ENCODE results near the gene MRPL12. TPM values are rescaled to one million over a fixed set of nuclear protein-coding genes. Genes with fewer than 3 reads are reported as not detected.
A peak's percentile ranks its signal among the peaks of the same experiment; 100 is the strongest.

Gene MRPL12
- total and polyA plus RNA-seq, 2 donors from 2014 or later = 52.4 to 251 TPM

GRCh38 chr17:81706757-81707624 is 3.8 kb downstream of the MRPL12 start:
- no peak overlapping the region for H3K4me3 ChIP-seq (ENCODE audit: low read length in 3 of 3)
- H3K27ac ChIP-seq (ENCODE audit: low read depth in 2 of 2, low read length in 2 of 2) = no peak overlapping the region
- intact Hi-C loops (cut with DNase I) = no loop called here
- DNase-seq (peak in 1 of 5 donors; percentile 78), FAIRE-seq (no peak)
- H3K36me3 ChIP-seq (ENCODE audit: control insufficient read depth in 2 of 3, insufficient read depth in 3 of 3, low read length in 3 of 3) = peaks cover 0 to 5% (median 0%) of the 10 kb centered on the region in 3 donors
- no peaks in the 10 kb centered on the region for H3K9me3 ChIP-seq (ENCODE audit: control insufficient read depth in 2 of 3, insufficient read depth in 1 of 3, low read length in 3 of 3)
- H3K9ac ChIP-seq (ENCODE audit: low read length in 3 of 3) = no peak overlapping the region
- peaks cover 0 to 29% (median 7%) of the 10 kb centered on the region in 3 donors for H3K4me1 ChIP-seq (ENCODE audit: control insufficient read depth in 2 of 3, insufficient read depth in 2 of 3, low read depth in 1 of 3, low read length in 3 of 3)
- peaks cover 4% of the 10 kb centered on the region for H3K27me3 ChIP-seq (ENCODE audit: control insufficient read depth, insufficient read depth, low read length)
- TF ChIP-seq, protein P1, sequence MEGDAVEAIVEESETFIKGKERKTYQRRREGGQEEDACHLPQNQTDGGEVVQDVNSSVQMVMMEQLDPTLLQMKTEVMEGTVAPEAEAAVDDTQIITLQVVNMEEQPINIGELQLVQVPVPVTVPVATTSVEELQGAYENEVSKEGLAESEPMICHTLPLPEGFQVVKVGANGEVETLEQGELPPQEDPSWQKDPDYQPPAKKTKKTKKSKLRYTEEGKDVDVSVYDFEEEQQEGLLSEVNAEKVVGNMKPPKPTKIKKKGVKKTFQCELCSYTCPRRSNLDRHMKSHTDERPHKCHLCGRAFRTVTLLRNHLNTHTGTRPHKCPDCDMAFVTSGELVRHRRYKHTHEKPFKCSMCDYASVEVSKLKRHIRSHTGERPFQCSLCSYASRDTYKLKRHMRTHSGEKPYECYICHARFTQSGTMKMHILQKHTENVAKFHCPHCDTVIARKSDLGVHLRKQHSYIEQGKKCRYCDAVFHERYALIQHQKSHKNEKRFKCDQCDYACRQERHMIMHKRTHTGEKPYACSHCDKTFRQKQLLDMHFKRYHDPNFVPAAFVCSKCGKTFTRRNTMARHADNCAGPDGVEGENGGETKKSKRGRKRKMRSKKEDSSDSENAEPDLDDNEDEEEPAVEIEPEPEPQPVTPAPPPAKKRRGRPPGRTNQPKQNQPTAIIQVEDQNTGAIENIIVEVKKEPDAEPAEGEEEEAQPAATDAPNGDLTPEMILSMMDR (IDR thresholded peaks at IDR 0.05; ENCODE audit: borderline replicate concordance, extremely low read depth, insufficient read depth) = no peak

DNA sequence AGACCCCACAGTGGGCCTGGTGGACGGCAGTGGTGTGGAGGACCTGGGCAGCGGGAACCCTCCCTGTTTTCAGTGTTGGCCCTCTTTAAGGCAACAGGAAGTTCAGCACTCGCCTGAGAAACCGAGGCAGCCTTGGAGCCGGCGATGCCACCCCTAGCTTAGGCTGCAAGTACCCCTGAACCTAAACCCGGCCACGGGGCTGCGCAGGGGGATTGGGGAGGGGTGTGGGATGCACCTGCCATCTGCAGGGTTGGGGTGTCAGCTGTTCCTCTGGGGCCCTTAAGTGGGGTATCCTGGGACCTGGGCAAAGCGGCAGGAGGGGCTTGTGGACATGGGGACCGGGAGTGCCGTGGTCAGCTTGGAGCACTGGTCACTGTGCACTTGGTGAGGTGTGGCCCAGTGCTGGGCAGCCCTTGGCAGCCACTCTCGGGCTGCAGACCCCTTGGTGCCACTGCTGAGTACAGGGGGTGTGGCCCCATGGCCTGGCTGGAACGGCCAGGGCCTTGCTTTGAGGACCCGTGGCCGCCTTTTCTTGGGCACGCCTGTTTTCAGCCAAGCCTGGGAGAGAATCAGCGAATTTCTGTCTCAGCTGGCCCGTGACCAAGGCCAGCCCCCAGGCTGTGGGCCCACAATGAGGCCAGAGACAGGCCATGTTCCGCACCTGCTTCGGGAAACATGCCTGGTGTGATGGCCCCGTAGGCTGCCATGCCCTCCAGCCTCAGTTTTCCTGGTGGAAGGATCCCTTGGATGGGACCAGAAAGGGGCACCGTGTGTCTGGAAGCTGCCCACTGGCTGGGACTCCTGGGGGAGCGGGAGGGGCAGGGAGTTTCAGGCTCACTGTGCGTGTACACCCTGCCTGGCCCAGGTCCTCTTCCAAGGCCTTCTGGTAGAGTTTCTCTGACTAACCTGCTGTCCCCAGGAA is 4.8 kb downstream of the MRPL12 start:
- no peaks in the 10 kb centered on the region for H3K9me3 ChIP-seq (ENCODE audit: control insufficient read depth in 2 of 3, insufficient read depth in 1 of 3, low read length in 3 of 3)
- H3K4me3 ChIP-seq (ENCODE audit: low read length in 3 of 3) = no peak overlapping the region
- peak in 1 of 5 donors; percentile 71 for DNase-seq
- peaks cover 0 to 5% (median 0%) of the 10 kb centered on the region in 3 donors for H3K36me3 ChIP-seq (ENCODE audit: control insufficient read depth in 2 of 3, insufficient read depth in 3 of 3, low read length in 3 of 3)
- intact Hi-C loops (cut with DNase I) = no loop called here
- H3K27me3 ChIP-seq (ENCODE audit: control insufficient read depth, insufficient read depth, low read length) = peaks cover 4% of the 10 kb centered on the region
- FAIRE-seq = no peak
- peaks cover 0 to 27% (median 7%) of the 10 kb centered on the region in 3 donors for H3K4me1 ChIP-seq (ENCODE audit: control insufficient read depth in 2 of 3, insufficient read depth in 2 of 3, low read depth in 1 of 3, low read length in 3 of 3)
- H3K9ac ChIP-seq (ENCODE audit: low read length in 3 of 3) = no peak overlapping the region
- TF ChIP-seq, protein P1 (IDR thresholded peaks at IDR 0.05; ENCODE audit: borderline replicate concordance, extremely low read depth, insufficient read depth) = no peak
- no peak overlapping the region for H3K27ac ChIP-seq (ENCODE audit: low read depth in 2 of 2, low read length in 2 of 2)

GRCh38 chr17:81708739-81709185 is 5.6 kb downstream of the MRPL12 start:
- Histone ChIP-seq H3K27ac (ENCODE audit: low read depth in 2 of 2, low read length in 2 of 2) (no peak overlapping the region), H3K36me3 (ENCODE audit: control insufficient read depth in 2 of 3, insufficient read depth in 3 of 3, low read length in 3 of 3) (peaks cover 0 to 5% (median 0%) of the 10 kb centered on the region in 3 donors), H3K9me3 (ENCODE audit: control insufficient read depth in 2 of 3, insufficient read depth in 1 of 3, low read length in 3 of 3) (no peaks in the 10 kb centered on the region), H3K27me3 (ENCODE audit: control insufficient read depth, insufficient read depth, low read length) (peaks cover 4% of the 10 kb centered on the region), H3K4me1 (ENCODE audit: control insufficient read depth in 2 of 3, insufficient read depth in 2 of 3, low read depth in 1 of 3, low read length in 3 of 3) (peaks cover 0 to 34% (median 7%) of the 10 kb centered on the region in 3 donors), H3K9ac (ENCODE audit: low read length in 3 of 3) (no peak overlapping the region), H3K4me3 (ENCODE audit: low read length in 3 of 3) (no peak overlapping the region)
- intact Hi-C loops (cut with DNase I) = no loop called here
- TF ChIP-seq, protein P1 (IDR thresholded peaks at IDR 0.05; ENCODE audit: borderline replicate concordance, extremely low read depth, insufficient read depth) = no peak
- no peak for FAIRE-seq
- peak in 1 of 5 donors; percentile 70 for DNase-seq
